ENCODE data around the gene SEPTIN2.
"Not testable (repeated sequence)": the region's sequence is repeated elsewhere in the genome, so short reads cannot be mapped to it uniquely, and the experiment has no call there.

SEPTIN2 gene

GRCh38 chr2:241390301-241391206 is 74.8 kb downstream of the SEPTIN2 start:
- DNase-seq: no peak

- DNase-seq: no peak
These were observed 76.4 kb downstream of the SEPTIN2 start for GRCh38 chr2:241391892-241392665.

- not testable (repeated sequence) for DNase-seq
These were observed 77.0 kb downstream of the SEPTIN2 start for GRCh38 chr2:241392753-241393152.

GRCh38 chr2:241393524-241394196 is 77.9 kb downstream of the SEPTIN2 start:
- no peak for DNase-seq

GRCh38 chr2:241396809-241397208 is 81.1 kb downstream of the SEPTIN2 start:
- not testable (repeated sequence) for DNase-seq

DNA sequence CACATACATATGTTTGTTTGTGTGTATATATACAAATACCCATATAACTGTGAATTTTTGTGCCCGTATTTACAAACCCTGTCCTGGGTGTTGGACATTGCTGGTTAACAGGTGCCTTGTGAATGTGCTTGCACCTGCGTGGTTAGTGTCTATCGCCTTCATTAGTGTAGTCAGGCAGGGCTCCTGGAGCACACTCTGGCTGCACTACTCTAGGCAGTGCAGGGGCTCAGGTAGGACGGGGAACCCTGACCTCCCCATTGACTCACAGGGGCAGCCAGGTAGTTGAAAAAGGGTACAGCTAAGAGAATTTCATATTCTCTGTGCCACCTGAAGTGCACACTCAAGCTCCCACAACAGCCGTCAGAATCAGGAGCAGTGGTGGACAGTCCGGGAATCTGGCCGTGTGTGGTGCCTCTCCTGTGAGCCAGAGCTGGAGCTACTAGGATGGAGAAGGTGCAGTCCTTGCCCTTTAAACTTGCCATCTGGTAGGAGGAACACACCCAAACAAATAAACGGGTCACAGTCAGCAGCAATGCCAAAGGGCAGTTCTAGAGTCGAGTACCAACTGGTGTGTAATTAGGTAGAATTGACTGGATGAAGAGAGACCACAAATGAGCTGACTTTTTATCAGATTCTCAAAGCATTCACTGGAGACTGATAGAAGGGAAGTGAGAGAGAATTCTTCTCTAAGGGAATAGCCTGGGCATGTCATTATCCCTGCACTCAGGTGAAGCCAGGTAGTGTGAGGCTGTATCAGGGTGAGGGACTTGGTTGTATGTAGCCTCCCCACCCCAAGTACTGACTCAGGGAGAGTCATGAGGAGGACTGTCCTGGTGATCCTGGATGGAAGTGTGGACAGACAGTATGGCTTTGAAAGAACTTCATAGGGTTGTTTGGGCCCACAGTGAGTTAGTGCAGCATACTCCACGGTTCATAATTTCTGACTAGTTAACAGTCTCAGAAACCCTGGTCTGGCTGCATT is 84.5 kb downstream of the SEPTIN2 start:
- DNase-seq: no peak
